K562 (cell line): ENCODE results near the gene NAPA. TPM values are rescaled to one million over a fixed set of nuclear protein-coding genes. Genes with fewer than 3 reads are reported as not detected.
A peak's percentile ranks its signal among the peaks of the same experiment; 100 is the strongest.

Experiments used
- ARNT ChIP-seq, 2 experiments: fragments of 450-650 bp; IDR thresholded peaks; 2 replicates each; pipeline ENCODE4 v1.6.1; 2016; ENCODE audit warnings: mild to moderate bottlenecking in 1 of 2
- HDAC1 ChIP-seq, 2 experiments: fragments of 450-650 bp; IDR thresholded peaks; 2 replicates each; pipeline ENCODE4 v1.6.1; 2016 to 2017; ENCODE audit warnings: inconsistent platforms in 1 of 2, mild to moderate bottlenecking in 1 of 2, moderate library complexity in 1 of 2
- LARP7 ChIP-seq: fragments of 450-650 bp; IDR thresholded peaks from 2 replicates; pipeline ENCODE4 v1.6.1; 2016
- MGA ChIP-seq: fragments of 450-650 bp; IDR thresholded peaks from 2 replicates; pipeline ENCODE4 v1.6.1; 2016; ENCODE audit warnings: mild to moderate bottlenecking, moderate library complexity
- MTA1 ChIP-seq: fragments of 450-650 bp; IDR thresholded peaks from 2 replicates; pipeline ENCODE4 v1.6.1; 2017; ENCODE audit warnings: borderline replicate concordance
- TRIM24 ChIP-seq, 2 experiments: fragments of 450-650 bp; IDR thresholded peaks; 2 replicates each; pipeline ENCODE4 v1.6.1; 2016
- polyA plus RNA-seq, 8 experiments: library from polyadenylated mRNA; depleted of rRNA in 4 of 8; stranded (reverse) in 5 of 8; unstranded in 3 of 8; fragments of >200 nt; fragmentation: Nextera tagmentation in 2 of 8; fragmentation: Illumina TruSeq in 1 of 8; extraction: Ambion mirVana in 2 of 8; extraction: Trizol in 1 of 8; gene quantifications; 2 replicates each; pipeline versions ENCODE4 v1.2.1 to v1.2.3, GENCODE V29; 2011 to 2014; ENCODE audit warnings: inconsistent platforms in 1 of 8, missing spikeins in 1 of 8
- total RNA-seq, 7 experiments: library from RNA; depleted of rRNA in 6 of 7; stranded (reverse); fragments of >200 nt in 6 of 7; fragmentation: Illumina TruSeq in 2 of 7; extraction: Trizol in 2 of 7; gene quantifications; 2 replicates each; pipeline versions ENCODE4 v1.2.1 to v1.2.3, GENCODE V29; 2011 to 2021; ENCODE audit warnings: low replicate concordance in 1 of 7
- TF ChIP-seq, protein P1 (sequence below): fragments of 450-650 bp; formaldehyde crosslinking; conservative IDR thresholded peaks from 2 replicates; pipeline ENCODE4 v1.4.0; 2022; ENCODE audit warnings: mild to moderate bottlenecking, missing genetic modification characterization

NAPA gene
- total and polyA plus RNA-seq, 9 of the 15 experiments (the other 6 are each of a cell fraction or from before 2014, with no cell fraction given), result 5.4 to 98.6 (median 77.5) TPM

GRCh38 chr19:47550129-47550528 is 35.3 kb upstream of the NAPA start (continued):
- TF ChIP-seq MGA, result 0 out of 2 replicates have a peak, but pooled peaks have one; percentile 18
- TF ChIP-seq TRIM24 (IDR thresholded peaks at IDR 0.05), result 0 out of 4 replicates have a peak, but pooled peaks of 1 of the 2 experiments have one; percentile 12
- TF ChIP-seq, protein P1, sequence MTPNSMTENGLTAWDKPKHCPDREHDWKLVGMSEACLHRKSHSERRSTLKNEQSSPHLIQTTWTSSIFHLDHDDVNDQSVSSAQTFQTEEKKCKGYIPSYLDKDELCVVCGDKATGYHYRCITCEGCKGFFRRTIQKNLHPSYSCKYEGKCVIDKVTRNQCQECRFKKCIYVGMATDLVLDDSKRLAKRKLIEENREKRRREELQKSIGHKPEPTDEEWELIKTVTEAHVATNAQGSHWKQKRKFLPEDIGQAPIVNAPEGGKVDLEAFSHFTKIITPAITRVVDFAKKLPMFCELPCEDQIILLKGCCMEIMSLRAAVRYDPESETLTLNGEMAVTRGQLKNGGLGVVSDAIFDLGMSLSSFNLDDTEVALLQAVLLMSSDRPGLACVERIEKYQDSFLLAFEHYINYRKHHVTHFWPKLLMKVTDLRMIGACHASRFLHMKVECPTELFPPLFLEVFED (CRISPR knock-in tag), result 0 out of 2 replicates have a peak, but pooled peaks have one; percentile 31
- TF ChIP-seq MTA1, result peak; percentile 48; the same call in 1 of the 2 replicates
- TF ChIP-seq HDAC1 (IDR thresholded peaks at IDR 0.05), result 0 out of 4 replicates have a peak, but pooled peaks of 1 of the 2 experiments have one; percentile 19
- TF ChIP-seq ARNT (IDR thresholded peaks at IDR 0.05), result 0 out of 4 replicates have a peak, but pooled peaks of 1 of the 2 experiments have one; percentile 30
- peak; percentile 90 for TF ChIP-seq LARP7
